Tibial nerve (tissue), 4 donors: ENCODE data around the gene ARHGEF16.

ENCODE experiments used
- CTCF ChIP-seq, 5 experiments: fragments of 200-600 bp in 3 of 5; fragments of 450-650 bp in 2 of 5; sonication (generic) in 3 of 5; IDR thresholded peaks; one replicate each; pipeline ENCODE4 v1.5.1; 2016 to 2019; ENCODE audit warnings: antibody characterized with exemption in 5 of 5, mild to moderate bottlenecking in 3 of 5, moderate library complexity in 2 of 5
- EP300 ChIP-seq, 2 donors: sonication (generic); formaldehyde crosslinking; IDR thresholded peaks; one replicate each; pipeline ENCODE4 v1.6.1; 2017; ENCODE audit warnings: antibody characterized with exemption in 2 of 2, mild to moderate bottlenecking in 1 of 2
- POLR2A ChIP-seq, 2 donors: fragments of 450-650 bp; IDR thresholded peaks; one replicate each; pipeline ENCODE4 v1.6.1; 2017; ENCODE audit warnings: antibody characterized with exemption in 2 of 2, mild to moderate bottlenecking in 2 of 2, moderate library complexity in 2 of 2

- TF ChIP-seq POLR2A (IDR thresholded peaks at IDR 0.05): no peak
- no peak for TF ChIP-seq CTCF (IDR thresholded peaks at IDR 0.05)
- TF ChIP-seq EP300 (IDR thresholded peaks at IDR 0.05): no peak
These were observed 23.6 kb upstream of the ARHGEF16 start for GRCh38 chr1:3430820-3431219.
